IPS-18a (cell line): ENCODE results near the gene HOXB3.

Source experiments
- H3K27ac ChIP-seq: one replicate; pipeline ENCODE4 v1.5.1; 2013; ENCODE audit warnings: low read length
- H3K27me3 ChIP-seq: one replicate; pipeline ENCODE4 v1.6.1; 2013; ENCODE audit warnings: mild to moderate bottlenecking, low read length; ENCODE audit not compliant: control insufficient read depth, insufficient read depth
- H3K36me3 ChIP-seq: one replicate; pipeline ENCODE4 v1.6.1; 2013; ENCODE audit warnings: low read depth, low read length; ENCODE audit not compliant: control insufficient read depth
- H3K4me1 ChIP-seq: one replicate; pipeline ENCODE4 v1.6.1; 2013; ENCODE audit warnings: low read depth, low read length; ENCODE audit not compliant: control insufficient read depth
- H3K4me3 ChIP-seq: one replicate; pipeline ENCODE4 v1.5.1; 2013; ENCODE audit warnings: low read length
- H3K9ac ChIP-seq: one replicate; pipeline ENCODE4 v1.6.1; 2013; ENCODE audit warnings: mild to moderate bottlenecking, low read length, moderate library complexity
- H3K9me3 ChIP-seq: one replicate; pipeline ENCODE4 v1.6.1; 2013; ENCODE audit warnings: low read depth, low read length; ENCODE audit not compliant: control insufficient read depth

Gene HOXB3

GRCh38 chr17:48592057-48592514, 2.0 kb upstream of the HOXB3 start:
- Histone ChIP-seq H3K4me1 (peaks cover 4% of the 10 kb centered on the region), H3K27me3 (peaks cover 100% of the 10 kb centered on the region), H3K9me3 (no peaks in the 10 kb centered on the region), H3K9ac (no peak overlapping the region), H3K4me3 (no peak overlapping the region), H3K27ac (no peak overlapping the region), H3K36me3 (no peaks in the 10 kb centered on the region)

GRCh38 chr17:48591255-48592056, 1.4 kb upstream of the HOXB3 start:
- H3K4me3 ChIP-seq, result peak overlapping the region; percentile 22
- no peak overlapping the region for H3K9ac ChIP-seq
- H3K36me3 ChIP-seq, result no peaks in the 10 kb centered on the region
- H3K4me1 ChIP-seq, result peaks cover 4% of the 10 kb centered on the region
- no peak overlapping the region for H3K27ac ChIP-seq
- peaks cover 100% of the 10 kb centered on the region for H3K27me3 ChIP-seq
- no peaks in the 10 kb centered on the region for H3K9me3 ChIP-seq

- Histone ChIP-seq H3K36me3 (no peaks in the 10 kb centered on the region), H3K9me3 (no peaks in the 10 kb centered on the region), H3K4me3 (peak overlapping the region; percentile 22), H3K9ac (no peak overlapping the region), H3K4me1 (peaks cover 4% of the 10 kb centered on the region), H3K27ac (no peak overlapping the region), H3K27me3 (peaks cover 100% of the 10 kb centered on the region)
These were observed 643 bp upstream of the HOXB3 start for GRCh38 chr17:48590607-48591161.

GRCh38 chr17:48589060-48589830, 796 bp downstream of the HOXB3 start:
- Histone ChIP-seq H3K36me3 (no peaks in the 10 kb centered on the region), H3K9ac (no peak overlapping the region), H3K27ac (no peak overlapping the region), H3K4me3 (no peak overlapping the region), H3K27me3 (peaks cover 100% of the 10 kb centered on the region), H3K4me1 (peaks cover under 1% of the 10 kb centered on the region), H3K9me3 (no peaks in the 10 kb centered on the region)

- H3K9ac ChIP-seq, result no peak overlapping the region
- H3K36me3 ChIP-seq, result no peaks in the 10 kb centered on the region
- H3K9me3 ChIP-seq, result no peaks in the 10 kb centered on the region
- peaks cover 100% of the 10 kb centered on the region for H3K27me3 ChIP-seq
- no peaks in the 10 kb centered on the region for H3K4me1 ChIP-seq
- H3K27ac ChIP-seq, result no peak overlapping the region
- no peak overlapping the region for H3K4me3 ChIP-seq
These were observed 1.5 kb downstream of the HOXB3 start for GRCh38 chr17:48588528-48588927.

- Histone ChIP-seq H3K27ac (no peak overlapping the region), H3K27me3 (peaks cover 100% of the 10 kb centered on the region), H3K9me3 (no peaks in the 10 kb centered on the region), H3K9ac (no peak overlapping the region), H3K36me3 (no peaks in the 10 kb centered on the region), H3K4me1 (no peaks in the 10 kb centered on the region), H3K4me3 (no peak overlapping the region)
These were observed 2.0 kb downstream of the HOXB3 start for GRCh38 chr17:48588074-48588415.

GRCh38 chr17:48587276-48588073, 2.6 kb downstream of the HOXB3 start:
- H3K36me3 ChIP-seq, result no peaks in the 10 kb centered on the region
- no peaks in the 10 kb centered on the region for H3K9me3 ChIP-seq
- H3K4me1 ChIP-seq, result no peaks in the 10 kb centered on the region
- no peak overlapping the region for H3K9ac ChIP-seq
- no peak overlapping the region for H3K4me3 ChIP-seq
- H3K27me3 ChIP-seq, result peaks cover 100% of the 10 kb centered on the region
- H3K27ac ChIP-seq, result no peak overlapping the region

GRCh38 chr17:48586355-48587258, 3.4 kb downstream of the HOXB3 start:
- no peak overlapping the region for H3K27ac ChIP-seq
- H3K36me3 ChIP-seq, result no peaks in the 10 kb centered on the region
- peaks cover 100% of the 10 kb centered on the region for H3K27me3 ChIP-seq
- no peaks in the 10 kb centered on the region for H3K9me3 ChIP-seq
- no peak overlapping the region for H3K4me3 ChIP-seq
- no peaks in the 10 kb centered on the region for H3K4me1 ChIP-seq
- H3K9ac ChIP-seq, result no peak overlapping the region

GRCh38 chr17:48584223-48584741, 5.8 kb downstream of the HOXB3 start:
- Histone ChIP-seq H3K27me3 (peaks cover 100% of the 10 kb centered on the region), H3K9me3 (no peaks in the 10 kb centered on the region), H3K4me1 (no peaks in the 10 kb centered on the region), H3K4me3 (no peak overlapping the region), H3K27ac (no peak overlapping the region), H3K9ac (no peak overlapping the region), H3K36me3 (no peaks in the 10 kb centered on the region)

- H3K4me1 ChIP-seq, result no peaks in the 10 kb centered on the region
- H3K27ac ChIP-seq, result no peak overlapping the region
- H3K9ac ChIP-seq, result no peak overlapping the region
- H3K4me3 ChIP-seq, result no peak overlapping the region
- H3K27me3 ChIP-seq, result peaks cover 100% of the 10 kb centered on the region
- H3K36me3 ChIP-seq, result no peaks in the 10 kb centered on the region
- no peaks in the 10 kb centered on the region for H3K9me3 ChIP-seq
These were observed 6.3 kb downstream of the HOXB3 start for GRCh38 chr17:48583708-48584222.
